Neuronal stem cell (in vitro differentiated cells): ENCODE measurements around the gene SEC61G.

Source experiments
- DNase-seq: peaks from one replicate; pipeline ENCODE4 v3.0.0-alpha.2; 2013; ENCODE audit warnings: low spot score
- H2AFZ ChIP-seq: one replicate; pipeline ENCODE4 v1.6.1; 2013; ENCODE audit warnings: mild to moderate bottlenecking, low read length, inconsistent platforms
- H2AK5ac ChIP-seq: 2 replicates; pipeline ENCODE4 v1.6.1; 2013; ENCODE audit warnings: low read depth, mild to moderate bottlenecking, inconsistent platforms, low read length, moderate library complexity, mixed read lengths
- H2BK120ac ChIP-seq: 2 replicates; pipeline ENCODE4 v1.6.1; 2013; ENCODE audit warnings: low read depth, mild to moderate bottlenecking, inconsistent platforms, low read length, moderate library complexity, mixed read lengths
- H2BK12ac ChIP-seq: one replicate; pipeline ENCODE4 v1.6.1; 2013; ENCODE audit warnings: low read length, inconsistent platforms
- H2BK15ac ChIP-seq: 2 replicates; pipeline ENCODE4 v1.6.1; 2013; ENCODE audit warnings: mild to moderate bottlenecking, low read length, inconsistent platforms, mixed read lengths
- H2BK5ac ChIP-seq: one replicate; pipeline ENCODE4 v1.6.1; 2013; ENCODE audit warnings: inconsistent platforms, mild to moderate bottlenecking, low read length, moderate library complexity
- H3K14ac ChIP-seq: one replicate; pipeline ENCODE4 v1.6.1; 2013; ENCODE audit warnings: low read length, inconsistent platforms
- H3K18ac ChIP-seq: 2 replicates; pipeline ENCODE4 v1.6.1; 2013; ENCODE audit warnings: low read length, inconsistent platforms
- H3K23ac ChIP-seq: 2 replicates; pipeline ENCODE4 v1.6.1; 2013; ENCODE audit warnings: low read depth, mild to moderate bottlenecking, mixed read lengths, low read length, inconsistent platforms; ENCODE audit not compliant: poor library complexity
- H3K27ac ChIP-seq: replicated peaks from 3 replicates; pipeline ENCODE4 v1.5.1; 2013; ENCODE audit warnings: low read length, inconsistent platforms
- H3K27me3 ChIP-seq, 3 experiments: 2 replicates each; pipeline ENCODE4 v1.6.1; 2013; ENCODE audit warnings: low read length in 3 of 3, mild to moderate bottlenecking in 2 of 3, inconsistent platforms in 1 of 3, low read depth in 1 of 3, mixed read lengths in 1 of 3, moderate library complexity in 1 of 3; ENCODE audit not compliant: control insufficient read depth in 3 of 3, insufficient read depth in 3 of 3
- H3K36me3 ChIP-seq, 2 donors: replicated peaks in 1 of 2; 2 replicates each; pipeline ENCODE4 v1.6.1; 2013; ENCODE audit warnings: low read length in 2 of 2; ENCODE audit not compliant: control insufficient read depth in 2 of 2, insufficient read depth in 2 of 2
- H3K4ac ChIP-seq: 2 replicates; pipeline ENCODE4 v1.6.1; 2013; ENCODE audit warnings: inconsistent platforms, mild to moderate bottlenecking, low read length, moderate library complexity
- H3K4me1 ChIP-seq, 2 donors: 1 replicate in 1 of 2; 2 replicates in 1 of 2; pipeline ENCODE4 v1.6.1; 2013; ENCODE audit warnings: low read length in 2 of 2, low read depth in 1 of 2; ENCODE audit not compliant: control insufficient read depth in 2 of 2, insufficient read depth in 1 of 2
- H3K4me2 ChIP-seq: one replicate; pipeline ENCODE4 v1.6.1; 2013; ENCODE audit warnings: mild to moderate bottlenecking, low read length, inconsistent platforms; ENCODE audit not compliant: insufficient read depth, poor library complexity, severe bottlenecking
- H3K4me3 ChIP-seq, 2 donors: 2 replicates each; pipeline ENCODE4 v1.5.1; 2013; ENCODE audit warnings: low read length in 2 of 2, mild to moderate bottlenecking in 2 of 2, inconsistent platforms in 1 of 2, moderate library complexity in 1 of 2
- H3K79me1 ChIP-seq: one replicate; pipeline ENCODE4 v1.6.1; 2013; ENCODE audit warnings: low read depth, mild to moderate bottlenecking, inconsistent platforms, low read length, moderate library complexity
- H3K9ac ChIP-seq: one replicate; pipeline ENCODE4 v1.6.1; 2013; ENCODE audit warnings: mild to moderate bottlenecking, low read depth, low read length, inconsistent platforms; ENCODE audit not compliant: poor library complexity
- H3K9me3 ChIP-seq, 2 donors: replicated peaks in 1 of 2; 2 replicates each; pipeline versions ENCODE3 to v1.6.1; 2013; ENCODE audit warnings: low read length in 2 of 2, mild to moderate bottlenecking in 2 of 2, inconsistent platforms in 1 of 2, low read depth in 1 of 2, mixed read lengths in 1 of 2, moderate library complexity in 1 of 2; ENCODE audit not compliant: control insufficient read depth in 2 of 2, insufficient read depth in 1 of 2
- H4K8ac ChIP-seq: one replicate; pipeline ENCODE4 v1.6.1; 2013; ENCODE audit warnings: low read depth, mild to moderate bottlenecking, inconsistent platforms, low read length, moderate library complexity
- H4K91ac ChIP-seq: one replicate; pipeline ENCODE4 v1.6.1; 2013; ENCODE audit warnings: low read length, low read depth, mild to moderate bottlenecking, inconsistent platforms; ENCODE audit not compliant: poor library complexity
- WGBS, 2 donors: extraction: QIAGEN DNeasy Blood & Tissue Kit; methylation state at CpG; one replicate each; pipeline ENCODE4 v1.1.7; 2013; ENCODE audit warnings: missing lambda C conversion rate in 2 of 2, mixed read lengths in 1 of 2; ENCODE audit not compliant: insufficient read length in 2 of 2, insufficient replicate concordance in 1 of 2; ENCODE audit errors: extremely low coverage in 2 of 2; 5-methylcytosine and 5-hydroxymethylcytosine counted together

The SEC61G gene

DNA sequence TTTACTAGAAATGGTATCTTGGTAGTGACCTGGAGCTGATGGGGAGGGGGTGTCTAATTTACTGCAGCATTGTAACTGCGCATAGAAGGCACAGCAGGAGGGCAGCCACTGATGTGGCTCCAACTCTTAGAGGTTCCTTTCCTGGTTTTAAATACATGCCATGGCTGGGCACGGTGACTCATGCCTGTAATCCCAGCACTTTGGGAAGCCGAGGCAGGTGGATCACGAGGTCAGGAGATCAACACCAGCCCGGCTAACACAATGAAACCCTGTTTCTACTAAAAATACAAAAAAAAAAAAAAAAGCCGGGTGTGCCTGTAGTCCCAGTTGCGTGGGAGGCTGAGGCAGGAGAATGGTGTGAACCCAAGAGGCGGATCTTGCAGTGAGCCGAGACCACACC, 19.2 kb upstream of the SEC61G start:
- Histone ChIP-seq H2BK12ac (no peak overlapping the region), H3K4me2 (no peak overlapping the region), H3K14ac (no peak overlapping the region), H2BK15ac (no peak overlapping the region), H2BK5ac (no peak overlapping the region), H2AK5ac (no peak overlapping the region), H3K27ac (no peak overlapping the region), H2BK120ac (no peak overlapping the region), H3K27me3 (no peaks in the 10 kb centered on the region), H3K23ac (no peak overlapping the region), H3K4ac (no peak overlapping the region), H2AFZ (no peak overlapping the region), H3K79me1 (no peaks in the 10 kb centered on the region), H3K9ac (no peak overlapping the region), H3K4me1 (peaks cover 7 to 11% of the 10 kb centered on the region in 2 donors), H3K18ac (no peak overlapping the region), H4K8ac (no peak overlapping the region), H4K91ac (no peak overlapping the region), H3K4me3 (no peak overlapping the region), H3K36me3 (no peaks in the 10 kb centered on the region), H3K9me3 (peaks cover 0 to 2% of the 10 kb centered on the region in 2 donors)
- no peak for DNase-seq
- no CpG with 5 or more reads among the region's 9 CpGs for WGBS, 2 donors

DNA sequence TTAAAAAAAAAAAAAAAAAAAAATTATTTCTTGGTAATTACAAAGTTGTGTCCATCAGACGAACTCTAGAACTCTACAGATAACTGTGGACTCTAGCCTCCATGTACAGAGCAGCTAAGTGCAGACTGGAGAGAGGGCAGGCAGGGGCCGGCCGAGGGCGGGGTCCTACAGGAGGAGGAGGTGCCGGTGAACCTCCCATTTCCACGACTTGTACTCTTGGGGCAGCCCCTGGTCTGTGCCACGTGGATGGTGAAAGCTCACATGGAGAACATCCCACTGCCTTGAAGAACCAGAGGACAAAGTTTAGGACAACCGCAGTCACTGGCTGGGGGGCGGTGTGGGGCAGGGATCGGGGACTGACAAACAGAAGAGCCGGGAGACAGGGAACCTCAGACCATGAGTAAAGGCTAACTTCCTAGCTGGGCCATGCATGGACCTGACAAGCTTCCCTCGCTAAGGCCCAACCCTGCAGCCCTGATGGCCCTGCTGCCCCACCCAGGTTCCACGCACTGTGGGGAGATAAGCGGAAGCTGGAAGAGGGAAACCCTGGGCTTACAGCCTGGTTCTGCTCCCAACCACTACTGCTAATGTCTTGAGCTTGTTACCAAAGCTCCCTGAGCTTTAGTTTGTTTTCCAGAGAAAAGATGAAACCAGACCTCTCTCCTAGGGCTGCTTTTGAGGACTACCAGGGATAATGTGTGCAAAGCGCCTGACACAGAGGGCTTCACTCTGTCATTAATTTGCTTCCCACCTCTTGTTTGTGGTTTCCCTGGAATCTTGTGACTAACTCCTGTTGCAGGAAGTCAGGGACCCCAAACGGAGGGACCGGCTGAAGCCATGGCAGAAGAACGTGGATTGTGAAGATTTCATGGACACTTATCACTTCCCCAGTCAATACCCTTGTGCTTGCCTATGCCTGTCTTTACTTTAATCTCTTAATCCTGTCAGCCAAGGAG, 16.1 kb upstream of the SEC61G start:
- Histone ChIP-seq H3K27me3 (peaks cover 0 to 6% (median 0%) of the 10 kb centered on the region in 3 experiments), H4K8ac (no peak overlapping the region), H3K4me1 (peaks cover 0 to 2% of the 10 kb centered on the region in 2 donors), H3K4me2 (no peak overlapping the region), H3K36me3 (no peaks in the 10 kb centered on the region), H3K79me1 (no peaks in the 10 kb centered on the region), H2AFZ (no peak overlapping the region), H3K4me3 (no peak overlapping the region), H2BK5ac (no peak overlapping the region), H3K4ac (no peak overlapping the region), H2BK12ac (no peak overlapping the region), H3K9me3 (peaks cover 0 to 2% of the 10 kb centered on the region in 2 donors), H2BK15ac (no peak overlapping the region), H2BK120ac (no peak overlapping the region), H4K91ac (no peak overlapping the region), H3K14ac (no peak overlapping the region), H3K18ac (no peak overlapping the region), H3K9ac (no peak overlapping the region), H3K23ac (no peak overlapping the region), H3K27ac (no peak overlapping the region), H2AK5ac (peak overlapping the region; percentile 61)
- no peak for DNase-seq
- no CpG with 5 or more reads among the region's 18 CpGs for WGBS, 2 donors

DNA sequence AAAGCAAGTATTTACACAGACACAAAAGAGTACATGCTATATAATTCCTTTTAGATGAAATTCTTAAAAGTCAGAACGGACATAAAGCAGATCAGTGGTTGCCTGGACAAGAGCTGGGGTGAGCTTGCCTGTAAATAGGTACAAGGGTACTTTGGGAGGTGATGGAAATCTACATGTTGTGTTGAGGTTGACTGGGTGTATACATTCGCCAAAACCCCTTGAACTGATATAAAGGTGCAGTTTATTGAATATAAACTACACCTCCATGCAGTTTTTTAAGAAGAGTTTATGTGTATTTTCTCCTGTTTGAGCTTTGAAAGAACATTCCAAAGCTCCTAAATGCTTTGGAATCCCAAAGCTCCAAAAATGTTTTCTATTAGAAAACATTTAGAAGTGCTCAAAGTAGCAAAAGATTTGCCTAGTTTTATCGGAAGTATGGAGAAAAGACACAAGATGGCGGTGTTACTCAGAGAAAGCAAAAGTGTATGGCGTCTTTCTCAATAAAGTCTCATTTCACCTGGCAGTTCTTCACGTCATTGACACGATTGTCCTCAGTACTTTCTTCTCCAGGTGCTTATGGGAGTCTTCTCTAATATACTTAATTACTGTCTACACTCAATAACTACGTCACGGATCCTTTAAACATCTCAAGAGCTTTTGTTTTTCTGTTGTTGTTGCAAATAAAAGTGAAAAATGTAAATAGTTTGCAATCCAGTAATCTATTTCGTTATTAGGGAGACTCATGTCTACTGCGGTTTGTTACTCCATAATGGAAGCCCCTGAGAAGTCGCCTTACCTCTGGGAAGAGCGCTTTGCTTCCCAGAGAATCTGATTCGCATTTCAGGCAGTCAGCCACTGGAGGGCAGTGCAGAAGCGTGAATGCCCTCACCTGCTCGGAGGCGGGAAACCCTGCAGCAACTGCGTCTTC, 14.7 kb upstream of the SEC61G start:
- Histone ChIP-seq H3K27me3 (peaks cover 0 to 7% (median 0%) of the 10 kb centered on the region in 3 experiments), H3K4me1 (peaks cover 0 to 2% of the 10 kb centered on the region in 2 donors), H3K4me3 (no peak overlapping the region), H2BK120ac (no peak overlapping the region), H2BK5ac (no peak overlapping the region), H2BK12ac (no peak overlapping the region), H4K91ac (no peak overlapping the region), H2BK15ac (no peak overlapping the region), H3K14ac (no peak overlapping the region), H3K4me2 (peak overlapping the region; percentile 33), H4K8ac (no peak overlapping the region), H3K18ac (no peak overlapping the region), H3K9ac (no peak overlapping the region), H3K23ac (no peak overlapping the region), H3K36me3 (no peaks in the 10 kb centered on the region), H2AFZ (peak overlapping the region; percentile 57), H2AK5ac (no peak overlapping the region), H3K4ac (no peak overlapping the region), H3K27ac (no peak overlapping the region), H3K79me1 (no peaks in the 10 kb centered on the region), H3K9me3 (peaks cover 0 to 2% of the 10 kb centered on the region in 2 donors)
- peak; percentile 65 for DNase-seq
- WGBS, 2 donors = no CpG with 5 or more reads among the region's 18 CpGs
